ENCODE data around the gene CA5A. TPM values are rescaled to one million over a fixed set of nuclear protein-coding genes. Genes with fewer than 3 reads are reported as not detected.

CA5A gene
- total and polyA plus RNA-seq, 12 donors, result 0.15 to 0.65 (median 0.29) TPM; not detected in 7

DNA sequence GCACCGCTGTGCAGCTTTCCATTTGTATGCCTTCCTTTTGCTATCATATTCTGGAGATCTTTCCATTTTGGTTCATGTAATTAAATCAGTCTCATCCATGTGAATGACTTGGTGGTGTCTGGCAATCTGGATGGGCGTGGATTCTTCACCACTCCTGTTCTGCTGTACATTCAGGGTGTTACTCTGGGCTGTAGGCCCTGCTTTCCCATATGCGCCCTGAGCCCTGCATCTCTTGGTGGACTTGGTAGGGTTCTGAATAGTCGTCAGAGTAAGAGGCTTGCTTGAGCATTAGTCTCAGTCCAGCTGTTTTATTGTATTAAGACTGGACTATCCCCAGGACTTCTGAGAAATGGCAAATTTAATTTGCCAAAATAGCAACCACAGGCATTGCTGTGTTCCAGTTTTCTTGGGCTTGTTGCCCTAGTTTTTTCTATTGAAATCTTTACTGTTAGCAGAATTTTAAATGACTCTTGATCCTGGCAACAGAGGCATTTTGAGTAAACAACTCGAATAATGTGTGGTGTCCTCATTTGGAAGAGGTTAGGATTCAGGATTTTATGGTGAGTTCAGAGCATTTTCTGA is 29.8 kb upstream of the CA5A start:
- TF ChIP-seq, protein P1, sequence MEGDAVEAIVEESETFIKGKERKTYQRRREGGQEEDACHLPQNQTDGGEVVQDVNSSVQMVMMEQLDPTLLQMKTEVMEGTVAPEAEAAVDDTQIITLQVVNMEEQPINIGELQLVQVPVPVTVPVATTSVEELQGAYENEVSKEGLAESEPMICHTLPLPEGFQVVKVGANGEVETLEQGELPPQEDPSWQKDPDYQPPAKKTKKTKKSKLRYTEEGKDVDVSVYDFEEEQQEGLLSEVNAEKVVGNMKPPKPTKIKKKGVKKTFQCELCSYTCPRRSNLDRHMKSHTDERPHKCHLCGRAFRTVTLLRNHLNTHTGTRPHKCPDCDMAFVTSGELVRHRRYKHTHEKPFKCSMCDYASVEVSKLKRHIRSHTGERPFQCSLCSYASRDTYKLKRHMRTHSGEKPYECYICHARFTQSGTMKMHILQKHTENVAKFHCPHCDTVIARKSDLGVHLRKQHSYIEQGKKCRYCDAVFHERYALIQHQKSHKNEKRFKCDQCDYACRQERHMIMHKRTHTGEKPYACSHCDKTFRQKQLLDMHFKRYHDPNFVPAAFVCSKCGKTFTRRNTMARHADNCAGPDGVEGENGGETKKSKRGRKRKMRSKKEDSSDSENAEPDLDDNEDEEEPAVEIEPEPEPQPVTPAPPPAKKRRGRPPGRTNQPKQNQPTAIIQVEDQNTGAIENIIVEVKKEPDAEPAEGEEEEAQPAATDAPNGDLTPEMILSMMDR (IDR thresholded peaks at IDR 0.05), result no peak
- H3K27ac ChIP-seq, result peak overlapping the region; percentile 41 to 91 (median 80)
- peak in 6 of 8 donors; percentile 33 to 54 (median 40) for ATAC-seq
- H3K36me3 ChIP-seq, result peaks cover 0 to 9% (median 0%) of the 10 kb centered on the region in 9 donors
- intact Hi-C loops (cut with DNase I), result no loop called here
- no peak for DNase-seq
- H3K27me3 ChIP-seq, result no peaks in the 10 kb centered on the region
- 76 to 80% methylated on average over 5 of the region's 5 CpGs for WGBS, 2 donors
- H3K9me3 ChIP-seq, result peaks cover 0 to 3% (median under 1%) of the 10 kb centered on the region in 11 donors
- peak overlapping the region in 4 of 10 donors; percentile 15 to 42 (median 30) for H3K4me3 ChIP-seq
- H3K4me1 ChIP-seq, result peaks cover 5 to 52% (median 47%) of the 10 kb centered on the region in 9 donors

DNA sequence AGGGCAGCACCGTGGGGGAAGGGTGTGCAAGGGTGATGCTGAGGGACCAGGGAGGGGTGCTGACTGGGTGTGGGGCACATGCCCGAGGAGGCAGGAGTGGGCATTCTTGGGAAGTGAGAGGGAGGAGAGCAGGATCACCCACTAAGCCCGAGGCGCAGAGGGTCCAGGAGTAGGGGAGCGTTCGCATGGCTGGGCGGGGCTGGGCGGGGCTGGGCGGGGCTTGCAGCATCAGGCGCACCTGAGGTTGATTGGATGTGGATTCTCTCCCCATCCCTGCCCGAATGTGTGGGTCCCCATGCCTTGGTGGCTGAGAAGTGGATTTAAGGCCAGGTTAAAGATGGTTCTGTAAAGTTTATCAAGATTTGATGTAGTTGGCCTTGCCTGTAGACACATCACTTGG is 29.1 kb upstream of the CA5A start:
- Histone ChIP-seq H3K9me3 (no peaks in the 10 kb centered on the region), H3K27ac (peak overlapping the region in 7 of 10 donors; percentile 73 to 91 (median 83)), H3K27me3 (no peaks in the 10 kb centered on the region), H3K36me3 (peaks cover 0 to 1% (median 0%) of the 10 kb centered on the region in 9 donors), H3K4me1 (peaks cover 5 to 52% (median 47%) of the 10 kb centered on the region in 9 donors), H3K4me3 (no peak overlapping the region)
- TF ChIP-seq, protein P1 (IDR thresholded peaks at IDR 0.05), result no peak
- ATAC-seq (no peak), DNase-seq (no peak)
- intact Hi-C loops (cut with DNase I), result no loop called here
- 82 to 85% methylated on average over 11 of the region's 11 CpGs for WGBS, 2 donors

DNA sequence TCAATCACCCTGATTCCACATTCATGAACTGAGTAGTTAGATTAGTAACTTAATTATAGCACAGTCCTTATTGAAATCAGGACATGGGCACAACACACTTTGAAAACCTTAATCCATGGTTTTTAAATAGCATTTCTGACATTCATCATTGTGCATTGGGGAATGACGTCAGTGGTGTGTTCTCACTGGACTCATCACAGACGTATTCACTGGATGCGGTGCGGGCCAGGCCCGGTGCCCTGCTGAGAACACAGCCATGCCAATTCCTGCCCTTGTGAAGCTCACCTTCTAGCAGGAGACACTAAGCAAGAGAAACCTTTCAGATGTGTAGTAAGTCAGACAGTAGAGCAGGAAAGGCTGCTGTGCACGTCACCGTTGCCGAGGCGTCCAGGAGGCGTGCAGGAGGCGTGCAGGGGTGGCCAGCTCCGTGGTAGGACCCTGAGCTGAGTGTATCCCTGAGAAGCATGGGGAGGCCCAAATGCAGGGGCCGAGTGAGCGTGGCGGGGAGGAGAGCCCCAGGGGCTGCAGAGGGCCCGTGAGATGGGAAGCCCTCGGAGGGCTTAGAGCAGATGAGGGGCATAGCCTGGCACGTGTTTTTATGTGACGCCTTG is 27.8 kb upstream of the CA5A start:
- H3K4me3 ChIP-seq, result no peak overlapping the region
- ATAC-seq (peak in 3 of 8 donors; percentile 14 to 52 (median 46)), DNase-seq (no peak)
- peaks cover 5 to 57% (median 47%) of the 10 kb centered on the region in 9 donors for H3K4me1 ChIP-seq
- H3K27me3 ChIP-seq, result no peaks in the 10 kb centered on the region
- H3K9me3 ChIP-seq, result no peaks in the 10 kb centered on the region
- TF ChIP-seq, protein P1 (IDR thresholded peaks at IDR 0.05), result no peak
- no peaks in the 10 kb centered on the region for H3K36me3 ChIP-seq
- 79 to 81% methylated on average over 19 of the region's 19 CpGs for WGBS, 2 donors
- peak overlapping the region; percentile 39 to 91 (median 82) for H3K27ac ChIP-seq
- intact Hi-C loops (cut with DNase I), result no loop called here

DNA sequence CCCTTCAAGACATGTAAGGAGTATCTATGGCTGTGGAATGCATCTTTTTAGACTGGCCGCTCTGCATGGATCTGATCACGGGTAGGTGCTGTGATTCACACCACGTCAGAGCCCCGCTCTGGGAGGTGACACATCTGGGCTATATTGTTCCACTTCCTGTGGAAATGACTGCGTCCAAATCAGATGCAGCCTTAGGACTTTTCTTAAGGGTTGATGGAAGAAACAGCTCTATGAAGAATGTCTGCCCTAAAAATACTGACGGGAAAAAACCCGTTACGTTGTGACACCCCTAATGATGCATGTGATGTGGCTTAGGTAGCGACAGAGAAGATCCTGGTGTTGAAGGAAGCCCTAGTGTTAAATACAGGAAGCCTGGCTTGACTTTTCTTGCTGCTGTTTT is 27.1 kb upstream of the CA5A start:
- no peaks in the 10 kb centered on the region for H3K27me3 ChIP-seq
- DNase-seq (peak in 1 of 2 donors; percentile 57), ATAC-seq (peak in 7 of 8 donors; percentile 57 to 85 (median 67))
- TF ChIP-seq, protein P1 (IDR thresholded peaks at IDR 0.05), result no peak
- peak overlapping the region in 1 of 10 donors; percentile 12 for H3K4me3 ChIP-seq
- peak overlapping the region; percentile 39 to 91 (median 82) for H3K27ac ChIP-seq
- no peaks in the 10 kb centered on the region for H3K9me3 ChIP-seq
- peaks cover 5 to 57% (median 47%) of the 10 kb centered on the region in 9 donors for H3K4me1 ChIP-seq
- peaks cover 0 to 4% (median 0%) of the 10 kb centered on the region in 9 donors for H3K36me3 ChIP-seq
- WGBS, 2 donors, result 56% methylated on average over 9 of the region's 9 CpGs
- intact Hi-C loops (cut with DNase I), result no loop called here
